Esophagus (tissue), 2 donors: ENCODE measurements around the gene ANKRD36B. TPM values are rescaled to one million over a fixed set of nuclear protein-coding genes. Genes with fewer than 3 reads are reported as not detected.
"Not testable (repeated sequence)": the region's sequence is repeated elsewhere in the genome, so short reads cannot be mapped to it uniquely, and the experiment has no call there.

Source experiments
- H3K27ac ChIP-seq, 2 donors: one replicate each; pipeline ENCODE4 v1.5.1; 2013; ENCODE audit warnings: low read depth in 2 of 2, mild to moderate bottlenecking in 2 of 2, inconsistent platforms in 1 of 2, low read length in 1 of 2, moderate library complexity in 1 of 2
- H3K27me3 ChIP-seq, 2 donors: one replicate each; pipeline ENCODE4 v1.6.1; 2013; ENCODE audit warnings: low read length in 2 of 2, control low read depth in 1 of 2, mild to moderate bottlenecking in 1 of 2; ENCODE audit not compliant: insufficient read depth in 2 of 2, control insufficient read depth in 1 of 2
- H3K36me3 ChIP-seq, 2 donors: one replicate each; pipeline ENCODE4 v1.6.1; 2013; ENCODE audit warnings: low read length in 1 of 2; ENCODE audit not compliant: control insufficient read depth in 2 of 2, insufficient read depth in 2 of 2
- H3K4me1 ChIP-seq, 2 donors: one replicate each; pipeline ENCODE4 v1.6.1; 2013; ENCODE audit warnings: low read length in 1 of 2; ENCODE audit not compliant: control insufficient read depth in 2 of 2, insufficient read depth in 2 of 2
- H3K4me3 ChIP-seq, 2 donors: one replicate each; pipeline ENCODE4 v1.5.1; 2013; ENCODE audit warnings: low read length in 2 of 2, mild to moderate bottlenecking in 2 of 2, low read depth in 1 of 2, moderate library complexity in 1 of 2
- H3K9me3 ChIP-seq, 2 donors: one replicate each; pipeline ENCODE4 v1.6.1; 2013; ENCODE audit warnings: mild to moderate bottlenecking in 2 of 2, low read depth in 1 of 2, low read length in 1 of 2, moderate library complexity in 1 of 2; ENCODE audit not compliant: control insufficient read depth in 2 of 2, insufficient read depth in 1 of 2
- WGBS, 2 donors: extraction: QIAGEN DNeasy Blood & Tissue Kit; methylation state at CpG; one replicate each; pipeline ENCODE4 v1.1.7; 2013; 5-methylcytosine and 5-hydroxymethylcytosine counted together
- polyA plus RNA-seq, 2 donors: library from polyadenylated mRNA; stranded (reverse); fragments of 200-250 nt; gene quantifications; one replicate each; pipeline ENCODE4 v1.2.3, GENCODE V29; 2013
- donor health status: healthy with polysubstance abuse.
- donor health status: Bipolar disorder and iron deficiency.

The ANKRD36B gene
- polyA plus RNA-seq, 2 donors, result 1.8 to 14.3 TPM

DNA sequence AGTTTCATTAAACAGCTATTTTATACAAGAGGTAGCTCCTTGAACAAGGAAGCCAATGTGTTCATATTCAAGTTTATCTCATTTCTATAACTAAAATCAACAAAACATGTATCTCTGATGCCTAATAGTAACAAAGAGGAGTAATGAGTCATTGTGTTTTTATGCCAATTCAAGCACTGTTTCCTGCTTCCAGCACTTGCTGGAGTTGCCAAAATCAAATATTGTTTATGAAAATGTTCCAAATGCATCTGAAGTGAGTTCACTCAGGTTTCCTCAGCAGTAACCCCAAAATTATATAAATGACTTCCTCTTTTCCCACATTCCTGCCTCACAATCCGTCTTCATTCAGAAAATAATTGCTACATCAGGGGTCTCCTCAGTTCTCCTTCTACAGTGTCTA, 39.2 kb downstream of the ANKRD36B start:
- H3K27me3 ChIP-seq, H3K4me3 ChIP-seq, H3K9me3 ChIP-seq, H3K27ac ChIP-seq, H3K36me3 ChIP-seq, H3K4me1 ChIP-seq: not testable (repeated sequence)
- no CpG with 5 or more reads among the region's 1 CpG for WGBS, 2 donors

DNA sequence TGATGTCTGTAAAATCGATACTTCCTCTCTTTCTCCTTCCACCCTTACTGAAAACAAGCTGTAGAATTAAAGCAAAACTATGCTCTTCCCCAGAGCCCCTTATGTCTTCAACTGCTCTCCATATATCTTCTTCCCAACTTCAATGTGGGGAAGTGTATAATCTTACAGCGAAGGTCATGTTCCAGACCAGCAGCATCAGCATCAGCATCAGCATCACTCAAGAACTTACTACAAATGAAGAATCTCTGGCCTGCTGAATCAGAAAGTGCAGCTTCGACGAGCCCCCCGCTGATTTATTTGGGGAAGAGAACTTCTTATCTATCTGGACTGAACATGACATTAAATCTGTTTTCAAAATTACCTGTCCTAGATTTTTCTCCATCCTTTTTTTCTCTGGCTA, 40.6 kb downstream of the ANKRD36B start:
- not testable (repeated sequence) for H3K36me3 ChIP-seq, H3K27me3 ChIP-seq, H3K27ac ChIP-seq, H3K4me3 ChIP-seq, H3K4me1 ChIP-seq, H3K9me3 ChIP-seq
- 91% methylated on average over 5 of the region's 5 CpGs for WGBS, 2 donors

DNA sequence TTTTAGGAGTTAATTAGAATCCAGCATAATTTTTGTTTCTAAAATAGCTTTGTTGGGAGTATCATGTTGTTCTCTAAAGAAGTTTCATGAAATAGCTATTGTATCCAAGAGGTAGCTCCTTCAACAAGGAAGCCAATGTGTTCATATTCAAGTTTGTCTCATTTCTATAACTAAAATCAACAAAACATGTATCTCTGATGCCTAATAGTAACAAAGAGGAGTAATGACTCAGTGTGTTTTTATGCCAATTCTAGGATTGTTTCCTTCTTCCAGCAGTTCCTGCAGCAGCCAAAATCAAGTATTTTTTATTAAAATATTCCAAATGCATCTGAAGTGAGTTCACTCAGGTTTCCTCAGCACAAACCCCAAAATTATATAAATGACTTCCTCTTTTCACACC, 41.1 kb downstream of the ANKRD36B start:
- H3K27me3 ChIP-seq, H3K4me1 ChIP-seq, H3K36me3 ChIP-seq, H3K9me3 ChIP-seq, H3K27ac ChIP-seq, H3K4me3 ChIP-seq: not testable (repeated sequence)

DNA sequence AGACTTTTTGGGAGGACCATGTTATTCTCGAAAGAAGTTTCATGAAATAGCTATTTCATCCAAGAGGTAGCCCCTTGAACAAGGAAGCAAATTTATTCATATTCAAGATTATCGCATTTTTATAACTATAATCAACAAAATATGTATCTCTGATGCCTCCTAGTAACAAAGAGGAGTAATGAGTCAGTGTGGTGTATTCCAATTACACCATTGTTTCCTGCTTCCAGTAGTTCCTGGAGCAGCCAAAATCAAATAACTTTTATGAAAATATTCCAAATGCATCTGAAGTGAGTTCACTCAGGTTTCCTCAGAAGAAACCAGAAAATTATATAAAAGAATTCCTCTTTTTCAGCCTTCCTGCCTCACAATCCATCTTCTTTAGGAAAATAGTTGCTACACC, 43.0 kb downstream of the ANKRD36B start:
- WGBS, 2 donors, result 84 to 94% methylated on average over 2 of the region's 2 CpGs
- H3K36me3 ChIP-seq, result no peaks in the 10 kb centered on the region
- H3K4me3 ChIP-seq, result no peak overlapping the region
- no peaks in the 10 kb centered on the region for H3K27me3 ChIP-seq
- H3K4me1 ChIP-seq, result no peaks in the 10 kb centered on the region
- no peak overlapping the region for H3K27ac ChIP-seq
- no peaks in the 10 kb centered on the region for H3K9me3 ChIP-seq

DNA sequence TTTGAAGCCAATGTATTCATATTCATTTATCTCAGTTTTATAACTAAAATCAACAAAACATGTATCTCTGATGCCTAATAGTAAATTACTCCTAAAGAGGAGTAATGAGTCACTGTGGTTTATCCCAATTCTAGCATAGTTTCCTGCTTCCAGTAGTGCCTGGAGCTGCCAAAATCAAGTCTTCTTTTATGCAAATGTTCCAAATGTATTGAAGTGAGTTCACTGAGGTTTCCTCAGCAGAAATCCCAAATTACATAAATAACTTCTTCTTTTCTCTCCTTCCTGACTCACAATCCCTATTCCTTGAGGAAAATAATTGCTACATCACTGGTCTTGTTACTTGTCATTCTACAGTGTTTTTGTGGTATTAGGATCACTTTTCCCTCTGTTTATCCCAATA, 44.8 kb downstream of the ANKRD36B start:
- H3K27ac ChIP-seq, H3K27me3 ChIP-seq, H3K4me3 ChIP-seq, H3K36me3 ChIP-seq, H3K4me1 ChIP-seq, H3K9me3 ChIP-seq: not testable (repeated sequence)

DNA sequence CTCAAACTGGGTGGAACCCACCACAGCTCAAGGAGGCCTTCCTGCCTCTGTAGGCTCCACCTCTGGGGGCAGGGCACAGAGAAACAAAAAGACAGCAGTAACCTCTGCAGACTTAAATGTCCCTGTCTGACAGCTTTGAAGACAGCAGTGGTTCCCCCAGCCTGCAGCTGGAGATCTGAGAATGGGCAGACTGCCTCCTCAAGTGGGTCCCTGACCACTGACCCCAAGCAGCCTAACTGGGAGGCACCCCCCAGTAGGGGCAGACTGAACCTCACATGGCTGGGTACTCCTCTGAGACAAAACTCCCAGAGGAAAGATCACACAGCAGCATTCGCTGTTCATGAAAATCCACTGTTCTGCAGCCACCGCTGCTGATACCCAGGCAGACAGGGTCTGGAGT, 63.8 kb downstream of the ANKRD36B start:
- H3K27me3 ChIP-seq, H3K27ac ChIP-seq, H3K4me3 ChIP-seq, H3K36me3 ChIP-seq, H3K4me1 ChIP-seq, H3K9me3 ChIP-seq: not testable (repeated sequence)
- 98 to 100% methylated on average over 2 of the region's 2 CpGs for WGBS, 2 donors

DNA sequence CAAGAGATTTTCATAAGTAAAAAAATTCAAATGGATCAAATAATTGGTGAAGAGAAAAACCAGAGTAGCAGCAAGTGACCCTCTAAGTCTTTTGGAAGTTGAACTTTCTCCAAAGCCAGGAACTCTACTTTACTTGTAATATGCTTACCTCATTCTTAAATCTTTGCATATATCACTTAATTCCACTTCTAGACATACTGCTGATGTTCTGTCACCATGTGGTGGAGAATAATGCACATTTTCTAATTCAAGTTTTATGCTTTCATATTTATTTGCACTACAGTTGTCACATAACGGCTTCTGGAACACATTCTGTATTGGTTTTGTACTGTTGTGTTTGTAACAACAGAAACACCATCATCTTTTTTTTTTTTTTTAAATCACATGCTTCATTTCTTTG, 65.9 kb downstream of the ANKRD36B start:
- not testable (repeated sequence) for H3K27me3 ChIP-seq, H3K36me3 ChIP-seq, H3K9me3 ChIP-seq, H3K4me1 ChIP-seq, H3K4me3 ChIP-seq, H3K27ac ChIP-seq
- WGBS, 2 donors, result 100% methylated on average over 1 of the region's 1 CpG

DNA sequence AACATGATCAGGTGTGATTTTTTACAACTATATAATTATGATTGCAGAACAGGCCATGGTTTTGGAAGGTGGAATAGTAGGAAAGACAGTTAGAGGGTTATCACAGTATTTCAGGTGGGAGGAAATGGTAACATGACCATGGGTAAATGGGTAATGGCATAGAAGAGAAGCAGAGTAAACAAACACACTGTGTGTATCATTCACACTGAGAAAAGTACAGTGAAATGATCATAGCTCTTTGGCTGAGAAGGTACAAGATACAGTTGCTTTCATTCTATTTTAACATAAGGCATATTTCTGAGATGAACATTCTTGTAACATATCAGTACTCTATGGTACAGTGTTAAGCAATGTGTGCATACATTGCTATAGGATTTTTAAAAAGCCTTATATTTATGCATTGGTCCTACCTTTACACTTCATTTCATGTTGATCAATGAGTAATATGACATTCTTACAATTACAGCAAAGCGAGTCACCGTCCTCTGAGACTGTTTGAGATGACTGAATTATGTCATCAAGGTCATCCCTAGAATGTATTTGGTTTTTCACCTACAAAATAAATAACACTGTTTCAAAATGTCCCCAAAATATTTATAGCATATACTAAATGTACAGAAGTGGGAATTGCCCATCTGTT, 66.6 kb downstream of the ANKRD36B start:
- no CpG with 5 or more reads among the region's 2 CpGs for WGBS, 2 donors
- not testable (repeated sequence) for H3K27ac ChIP-seq, H3K9me3 ChIP-seq, H3K27me3 ChIP-seq, H3K36me3 ChIP-seq, H3K4me3 ChIP-seq, H3K4me1 ChIP-seq

- H3K9me3 ChIP-seq, H3K27ac ChIP-seq, H3K36me3 ChIP-seq, H3K4me3 ChIP-seq, H3K27me3 ChIP-seq, H3K4me1 ChIP-seq: not testable (repeated sequence)
- 90 to 92% methylated on average over 1 to 4 of the region's 4 CpGs for WGBS, 2 donors
Measured at GRCh38 chr2:97495651-97496050, 94.0 kb downstream of the ANKRD36B start.

DNA sequence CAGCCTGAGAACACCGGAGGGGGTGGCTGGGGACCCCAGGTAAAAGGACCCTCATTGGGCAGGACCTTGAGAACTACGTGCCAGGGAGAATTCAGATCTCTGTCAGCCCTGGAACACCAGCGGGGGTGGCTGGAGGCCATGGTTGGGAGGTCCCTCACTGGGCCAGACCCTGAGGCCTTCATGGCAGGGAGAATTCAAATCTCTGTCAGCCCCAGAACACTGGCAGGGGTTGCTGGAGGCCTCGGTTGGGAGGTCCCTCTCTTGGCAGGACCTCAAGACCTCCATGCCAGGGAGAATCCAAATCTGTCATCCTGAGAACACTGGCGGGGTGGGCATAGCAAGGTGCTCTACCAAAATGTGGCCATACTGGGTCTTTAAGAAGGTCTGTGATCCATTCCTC, 99.5 kb downstream of the ANKRD36B start:
- 92 to 97% methylated on average over 4 of the region's 5 CpGs for WGBS, 2 donors
- not testable (repeated sequence) for H3K4me3 ChIP-seq, H3K9me3 ChIP-seq, H3K27me3 ChIP-seq, H3K27ac ChIP-seq, H3K36me3 ChIP-seq, H3K4me1 ChIP-seq
